NOMO-1 (cell line): ENCODE results near the gene SEMA5B.

Experiments
- DNase-seq, 2 experiments: peaks; one replicate each; lab custom pipeline; 2025; ENCODE audit not compliant: unreplicated experiment in 2 of 2; lab: John Stamatoyannopoulos, UW

Gene SEMA5B

GRCh38 chr3:122996038-122996580 is 31.5 kb downstream of the SEMA5B start:
- no peak for DNase-seq

GRCh38 chr3:122994954-122995353 is 32.6 kb downstream of the SEMA5B start:
- DNase-seq, result no peak

GRCh38 chr3:122993124-122993978 is 34.2 kb downstream of the SEMA5B start:
- DNase-seq, result no peak

GRCh38 chr3:122992676-122993075 is 34.9 kb downstream of the SEMA5B start:
- DNase-seq, result no peak

- DNase-seq, result no peak
Measured at GRCh38 chr3:122992133-122992532, 35.4 kb downstream of the SEMA5B start.

GRCh38 chr3:122991236-122991985 is 36.2 kb downstream of the SEMA5B start:
- DNase-seq, result no peak

GRCh38 chr3:122989856-122990575 is 37.5 kb downstream of the SEMA5B start:
- no peak for DNase-seq

- DNase-seq, result no peak
Measured at GRCh38 chr3:122988508-122988907, 39.1 kb downstream of the SEMA5B start.

GRCh38 chr3:122987736-122988319 is 39.7 kb downstream of the SEMA5B start:
- no peak for DNase-seq

GRCh38 chr3:122987231-122987630 is 40.3 kb downstream of the SEMA5B start:
- DNase-seq, result no peak

GRCh38 chr3:122986693-122987179 is 40.8 kb downstream of the SEMA5B start:
- DNase-seq, result no peak

- DNase-seq, result no peak
Measured at GRCh38 chr3:122985539-122985938, 42.0 kb downstream of the SEMA5B start.

- DNase-seq, result no peak
Measured at GRCh38 chr3:122984650-122985049, 42.9 kb downstream of the SEMA5B start.

GRCh38 chr3:122984007-122984406 is 43.6 kb downstream of the SEMA5B start:
- no peak for DNase-seq

GRCh38 chr3:122982216-122983185 is 45.1 kb downstream of the SEMA5B start:
- DNase-seq, result no peak

GRCh38 chr3:122979211-122979610 is 48.4 kb downstream of the SEMA5B start:
- no peak for DNase-seq

- DNase-seq, result no peak
Measured at GRCh38 chr3:122978569-122978968, 49.0 kb downstream of the SEMA5B start.

- no peak for DNase-seq
Measured at GRCh38 chr3:122977746-122978466, 49.7 kb downstream of the SEMA5B start.

- no peak for DNase-seq
Measured at GRCh38 chr3:122975924-122976293, 51.7 kb downstream of the SEMA5B start.
